ENCODE data around the gene OBSCN. TPM values are rescaled to one million over a fixed set of nuclear protein-coding genes. Genes with fewer than 3 reads are reported as not detected.

Gene OBSCN
- total and polyA plus RNA-seq, 2 experiments from 2014 or later = 1.1 to 5.2 TPM

DNA sequence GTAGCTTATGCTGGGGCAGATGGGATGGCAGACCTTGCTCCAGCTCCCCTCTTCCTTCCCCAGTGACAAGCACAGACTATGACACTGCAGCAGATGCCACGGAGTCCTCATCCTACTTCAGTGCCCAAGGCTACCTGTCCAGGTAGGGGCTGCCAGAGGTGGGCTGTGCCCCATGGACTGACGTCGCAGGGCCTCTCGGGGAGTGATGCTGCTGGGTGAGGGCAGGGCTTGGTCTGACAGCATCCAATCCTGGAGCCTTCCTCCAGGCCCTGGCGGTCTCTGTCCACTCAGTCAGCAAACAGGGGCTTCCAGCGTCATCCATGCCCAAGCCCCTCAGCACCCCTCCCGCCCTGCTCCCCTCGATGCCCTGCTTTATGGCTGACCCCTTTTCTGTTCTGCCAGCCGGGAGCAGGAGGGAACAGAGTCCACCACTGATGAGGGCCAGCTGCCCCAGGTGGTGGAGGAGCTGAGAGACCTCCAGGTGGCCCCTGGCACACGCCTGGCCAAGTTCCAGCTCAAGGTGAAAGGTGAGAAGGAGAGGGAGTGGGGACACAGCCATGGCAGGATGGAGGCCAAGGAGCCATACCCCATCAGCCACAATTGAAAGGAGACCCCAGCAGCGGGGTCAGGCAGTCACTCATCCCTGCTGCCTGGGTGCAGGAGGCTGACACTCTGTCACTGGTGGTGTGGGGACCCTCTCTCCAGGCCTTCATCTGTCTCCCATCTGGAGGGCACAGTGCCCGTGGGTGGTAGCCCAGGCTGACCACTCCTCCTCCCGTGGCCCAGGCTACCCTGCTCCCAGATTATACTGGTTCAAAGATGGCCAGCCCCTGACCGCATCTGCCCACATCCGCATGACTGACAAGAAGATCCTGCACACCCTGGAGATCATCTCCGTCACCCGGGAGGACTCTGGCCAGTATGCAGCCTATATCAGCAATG lies 125.2 kb downstream of the OBSCN start:
- H4K20me1 ChIP-seq (ENCODE audit: insufficient read depth) = no peaks in the 10 kb centered on the region
- no peaks in the 10 kb centered on the region for H3K27me3 ChIP-seq (replicated peaks; ENCODE audit: insufficient read depth)
- H2AFZ ChIP-seq = no peak overlapping the region
- no peak overlapping the region for H3K9ac ChIP-seq
- 71 to 75% methylated on average over 17 of the region's 17 CpGs for WGBS, 2 experiments (ENCODE audit: low coverage in 1 of 2, low lambda C conversion rate in 2 of 2, missing lambda C conversion rate in 2 of 2)
- TF ChIP-seq EZH2phosphoT487 (IDR thresholded peaks at IDR 0.05; ENCODE audit: insufficient read depth, low read depth) = no peak
- no peak for TF ChIP-seq EZH2 (IDR thresholded peaks at IDR 0.05; ENCODE audit: insufficient read depth, poor library complexity, severe bottlenecking)
- H3K4me1 ChIP-seq (ENCODE audit: insufficient read depth) = no peaks in the 10 kb centered on the region
- H3K36me3 ChIP-seq (ENCODE audit: low read depth) = no peaks in the 10 kb centered on the region
- no peaks in the 10 kb centered on the region for H3K9me3 ChIP-seq (ENCODE audit: low read depth)
- no peak overlapping the region for H3K27ac ChIP-seq
- no peak for DNase-seq
- H3F3A ChIP-seq (ENCODE audit: insufficient read depth) = no peaks in the 10 kb centered on the region
- H3K4me3 ChIP-seq = no peak overlapping the region
- in situ Hi-C loops (cut with MboI) = no loop called here
- H3K9me2 ChIP-seq (ENCODE audit: insufficient read depth) = no peaks in the 10 kb centered on the region
- H3K4me2 ChIP-seq (ENCODE audit: unreplicated experiment) = no peak overlapping the region
- H3K79me2 ChIP-seq (ENCODE audit: insufficient read depth) = no peaks in the 10 kb centered on the region

DNA sequence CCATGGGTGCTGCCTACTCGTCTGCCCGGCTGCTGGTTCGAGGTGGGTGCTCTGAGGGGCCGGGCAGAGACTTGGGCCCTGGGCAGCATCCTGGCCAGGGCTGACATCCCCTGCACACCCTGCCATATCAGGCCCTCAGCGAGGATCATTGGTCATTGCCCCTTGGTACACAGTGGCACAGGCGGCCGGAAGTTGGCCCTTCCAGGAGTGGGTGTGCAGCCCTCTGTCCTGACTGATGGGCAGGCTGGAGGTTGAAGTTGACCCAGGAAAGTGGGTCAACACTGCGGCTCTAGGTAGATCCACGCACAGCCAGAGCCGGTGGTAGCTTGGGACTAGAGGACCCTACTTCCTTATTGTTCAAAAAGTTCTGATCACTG lies 125.9 kb downstream of the OBSCN start:
- Histone ChIP-seq H3K4me2 (ENCODE audit: unreplicated experiment) (no peak overlapping the region), H3K9me3 (ENCODE audit: low read depth) (no peaks in the 10 kb centered on the region), H2AFZ (no peak overlapping the region), H3F3A (ENCODE audit: insufficient read depth) (no peaks in the 10 kb centered on the region), H3K27me3 (replicated peaks; ENCODE audit: insufficient read depth) (no peaks in the 10 kb centered on the region), H3K9ac (no peak overlapping the region), H3K36me3 (ENCODE audit: low read depth) (no peaks in the 10 kb centered on the region), H3K27ac (no peak overlapping the region), H3K4me1 (ENCODE audit: insufficient read depth) (no peaks in the 10 kb centered on the region), H3K9me2 (ENCODE audit: insufficient read depth) (no peaks in the 10 kb centered on the region), H3K4me3 (no peak overlapping the region), H4K20me1 (ENCODE audit: insufficient read depth) (no peaks in the 10 kb centered on the region), H3K79me2 (ENCODE audit: insufficient read depth) (no peaks in the 10 kb centered on the region)
- in situ Hi-C loops (cut with MboI) = no loop called here
- TF ChIP-seq EZH2 (IDR thresholded peaks at IDR 0.05; ENCODE audit: insufficient read depth, poor library complexity, severe bottlenecking) (no peak), EZH2phosphoT487 (IDR thresholded peaks at IDR 0.05; ENCODE audit: insufficient read depth, low read depth) (no peak)
- DNase-seq = no peak
- 76 to 84% methylated on average over 10 of the region's 10 CpGs for WGBS, 2 experiments (ENCODE audit: low coverage in 1 of 2, low lambda C conversion rate in 2 of 2, missing lambda C conversion rate in 2 of 2)

DNA sequence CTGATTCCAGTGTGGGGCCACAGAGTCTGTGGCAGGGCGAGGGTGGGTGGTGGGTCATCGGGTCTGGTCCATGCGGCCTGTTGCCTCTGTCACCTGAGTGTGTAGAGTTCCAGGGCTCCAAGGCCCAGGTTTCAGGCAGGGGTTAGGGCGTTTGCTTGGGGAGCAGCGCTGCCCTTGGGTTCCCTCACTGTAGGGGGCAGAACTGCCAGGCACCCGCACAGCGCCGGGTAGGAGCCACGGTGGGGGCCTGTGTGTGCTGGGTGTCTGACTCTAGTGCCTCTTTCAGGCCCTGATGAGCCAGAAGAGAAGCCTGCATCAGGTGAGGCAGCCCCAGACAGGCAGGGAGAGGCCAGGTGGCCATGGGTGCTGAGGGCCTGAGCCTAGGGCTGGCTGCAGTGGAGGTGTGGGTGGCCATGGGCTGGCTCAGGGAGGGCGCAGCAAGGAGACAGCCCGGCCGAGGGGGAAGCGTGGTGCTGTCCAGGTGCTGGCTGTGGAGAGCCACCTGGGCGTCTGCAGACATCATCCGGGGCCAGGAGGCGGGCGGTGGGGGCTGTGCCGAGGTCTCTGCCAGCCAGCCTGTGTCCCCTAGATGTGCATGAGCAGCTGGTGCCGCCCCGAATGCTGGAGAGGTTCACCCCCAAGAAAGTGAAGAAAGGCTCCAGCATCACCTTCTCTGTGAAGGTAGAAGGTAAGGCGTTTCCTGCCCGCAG lies 126.5 kb downstream of the OBSCN start:
- Histone ChIP-seq H3K4me3 (no peak overlapping the region), H4K20me1 (ENCODE audit: insufficient read depth) (no peaks in the 10 kb centered on the region), H3K36me3 (ENCODE audit: low read depth) (no peaks in the 10 kb centered on the region), H3K79me2 (ENCODE audit: insufficient read depth) (no peaks in the 10 kb centered on the region), H3K9ac (no peak overlapping the region), H2AFZ (no peak overlapping the region), H3K9me3 (ENCODE audit: low read depth) (no peaks in the 10 kb centered on the region), H3K4me1 (ENCODE audit: insufficient read depth) (no peaks in the 10 kb centered on the region), H3K27me3 (replicated peaks; ENCODE audit: insufficient read depth) (no peaks in the 10 kb centered on the region), H3K9me2 (ENCODE audit: insufficient read depth) (no peaks in the 10 kb centered on the region), H3F3A (ENCODE audit: insufficient read depth) (no peaks in the 10 kb centered on the region), H3K27ac (no peak overlapping the region), H3K4me2 (ENCODE audit: unreplicated experiment) (no peak overlapping the region)
- no peak for TF ChIP-seq EZH2phosphoT487 (IDR thresholded peaks at IDR 0.05; ENCODE audit: insufficient read depth, low read depth)
- TF ChIP-seq EZH2 (IDR thresholded peaks at IDR 0.05; ENCODE audit: insufficient read depth, poor library complexity, severe bottlenecking) = no peak
- 75 to 78% methylated on average over 16 to 22 of the region's 22 CpGs for WGBS, 2 experiments (ENCODE audit: low coverage in 1 of 2, low lambda C conversion rate in 2 of 2, missing lambda C conversion rate in 2 of 2)
- DNase-seq = no peak
- in situ Hi-C loops (cut with MboI) = no loop called here

DNA sequence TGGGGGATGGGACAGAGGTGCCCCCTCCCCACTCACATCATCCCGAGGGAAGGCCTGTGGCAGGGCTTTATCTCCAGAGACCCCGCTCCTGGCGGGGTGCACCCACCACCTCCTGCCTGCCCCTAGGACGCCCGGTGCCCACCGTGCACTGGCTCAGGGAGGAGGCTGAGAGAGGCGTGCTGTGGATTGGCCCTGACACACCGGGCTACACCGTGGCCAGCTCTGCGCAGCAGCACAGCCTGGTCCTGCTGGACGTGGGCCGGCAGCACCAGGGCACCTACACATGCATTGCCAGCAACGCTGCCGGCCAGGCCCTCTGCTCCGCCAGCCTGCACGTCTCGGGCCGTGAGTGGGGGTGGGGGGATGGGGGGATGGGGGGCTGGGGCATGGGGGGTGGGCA lies 127.1 kb downstream of the OBSCN start:
- H3K4me2 ChIP-seq (ENCODE audit: unreplicated experiment) = no peak overlapping the region
- no peak overlapping the region for H2AFZ ChIP-seq
- in situ Hi-C loops (cut with MboI) = no loop called here
- H3F3A ChIP-seq (ENCODE audit: insufficient read depth) = no peaks in the 10 kb centered on the region
- H3K4me3 ChIP-seq = no peak overlapping the region
- H3K9me3 ChIP-seq (ENCODE audit: low read depth) = no peaks in the 10 kb centered on the region
- H3K79me2 ChIP-seq (ENCODE audit: insufficient read depth) = no peaks in the 10 kb centered on the region
- H3K36me3 ChIP-seq (ENCODE audit: low read depth) = no peaks in the 10 kb centered on the region
- TF ChIP-seq EZH2phosphoT487 (IDR thresholded peaks at IDR 0.05; ENCODE audit: insufficient read depth, low read depth) (no peak), EZH2 (IDR thresholded peaks at IDR 0.05; ENCODE audit: insufficient read depth, poor library complexity, severe bottlenecking) (no peak)
- no peaks in the 10 kb centered on the region for H3K9me2 ChIP-seq (ENCODE audit: insufficient read depth)
- H3K9ac ChIP-seq = no peak overlapping the region
- H3K27me3 ChIP-seq (replicated peaks; ENCODE audit: insufficient read depth) = no peaks in the 10 kb centered on the region
- no peaks in the 10 kb centered on the region for H3K4me1 ChIP-seq (ENCODE audit: insufficient read depth)
- H4K20me1 ChIP-seq (ENCODE audit: insufficient read depth) = no peaks in the 10 kb centered on the region
- WGBS, 2 experiments (ENCODE audit: low coverage in 1 of 2, low lambda C conversion rate in 2 of 2, missing lambda C conversion rate in 2 of 2) = 84% methylated on average over 16 to 18 of the region's 18 CpGs
- DNase-seq = no peak
- H3K27ac ChIP-seq = no peak overlapping the region
